HepG2 (cell line): ENCODE results near the gene TEKT5. TPM values are rescaled to one million over a fixed set of nuclear protein-coding genes. Genes with fewer than 3 reads are reported as not detected.

Source experiments
- AGO2 ChIP-seq: fragments of 200-400 bp; formaldehyde crosslinking; optimal IDR thresholded peaks from 2 replicates; pipeline ENCODE3; 2017; ENCODE audit warnings: mild to moderate bottlenecking, low read depth, low read length, moderate library complexity
- ARNT ChIP-seq: fragments of 450-650 bp; IDR thresholded peaks from 2 replicates; pipeline ENCODE4 v1.6.1; 2017
- ELF4 ChIP-seq: sonication (generic); formaldehyde crosslinking; IDR thresholded peaks from 2 replicates; pipeline ENCODE4 v1.5.0; 2020; ENCODE audit warnings: missing genetic modification reagents, mild to moderate bottlenecking, moderate library complexity, borderline replicate concordance
- EZH2 ChIP-seq: conservative IDR thresholded peaks from 2 replicates; pipeline ENCODE4 v1.6.1; 2012; ENCODE audit warnings: mild to moderate bottlenecking, low read depth, low read length, moderate library complexity
- FOXK1 ChIP-seq: sonication (generic); formaldehyde crosslinking; IDR thresholded peaks from 2 replicates; pipeline ENCODE4 v1.4.0; 2020; ENCODE audit warnings: low read depth, missing genetic modification reagents, borderline replicate concordance
- GZF1 ChIP-seq: sonication (generic); formaldehyde crosslinking; IDR thresholded peaks from 2 replicates; pipeline ENCODE4 v1.5.1; 2020; ENCODE audit warnings: mild to moderate bottlenecking, missing genetic modification reagents
- KDM5A ChIP-seq: fragments of 200-600 bp; sonication (generic); IDR thresholded peaks from 2 replicates; pipeline ENCODE4 v1.7.0; 2018; ENCODE audit warnings: antibody characterized with exemption, mild to moderate bottlenecking, low read length, borderline replicate concordance
- KLF13 ChIP-seq: sonication (generic); formaldehyde crosslinking; IDR thresholded peaks from 2 replicates; pipeline ENCODE4 v1.4.0; 2020; ENCODE audit warnings: mild to moderate bottlenecking, missing genetic modification reagents
- MBD4 ChIP-seq: IDR thresholded peaks from 2 replicates; pipeline ENCODE4 v1.6.1; 2012; ENCODE audit warnings: low read length, inconsistent platforms, borderline replicate concordance
- MED1 ChIP-seq: sonication (generic); formaldehyde crosslinking; IDR thresholded peaks from 2 replicates; pipeline ENCODE4 v1.4.0; 2020; ENCODE audit warnings: missing genetic modification reagents
- MXD4 ChIP-seq: IDR thresholded peaks from 2 replicates; pipeline ENCODE4 v1.6.1; 2016; ENCODE audit warnings: mild to moderate bottlenecking, missing biosample characterization, missing genetic modification reagents
- MYC ChIP-seq: sonication (generic); formaldehyde crosslinking; IDR thresholded peaks from 2 replicates; pipeline ENCODE4 v1.9.0; 2021; ENCODE audit warnings: missing genetic modification reagents, borderline replicate concordance
- NR2F1 ChIP-seq, 2 experiments: fragments of 450-650 bp in 1 of 2; formaldehyde crosslinking in 1 of 2; IDR thresholded peaks; 2 replicates each; pipeline versions ENCODE4 v1.5.0 to v1.6.1; 2016 to 2020; ENCODE audit warnings: mild to moderate bottlenecking in 1 of 2, missing compliant biosample characterization in 1 of 2, missing genetic modification reagents in 1 of 2, moderate library complexity in 1 of 2
- ONECUT2 ChIP-seq: sonication (generic); formaldehyde crosslinking; IDR thresholded peaks from 2 replicates; pipeline ENCODE4 v1.4.0; 2020; ENCODE audit warnings: missing genetic modification reagents
- POLR2AphosphoS2 ChIP-seq: IDR thresholded peaks from 2 replicates; pipeline ENCODE4 v1.6.1; 2011; ENCODE audit warnings: low read depth, low read length, improper control_type of control experiment
- SALL2 ChIP-seq: sonication (generic); formaldehyde crosslinking; IDR thresholded peaks from 2 replicates; pipeline ENCODE4 v1.8.1; 2023; ENCODE audit warnings: mild to moderate bottlenecking, missing genetic modification reagents, inconsistent platforms
- SP140L ChIP-seq: sonication (generic); formaldehyde crosslinking; IDR thresholded peaks from 2 replicates; pipeline ENCODE4 v1.4.0; 2020; ENCODE audit warnings: missing genetic modification reagents, borderline replicate concordance
- TCF7 ChIP-seq: sonication (generic); IDR thresholded peaks from 2 replicates; pipeline ENCODE4 v1.6.1; 2016; ENCODE audit warnings: antibody characterized with exemption, low read depth
- TGIF2 ChIP-seq: IDR thresholded peaks from 2 replicates; pipeline ENCODE4 v1.6.1; 2016; ENCODE audit warnings: control low read depth, missing compliant biosample characterization
- ZNF224 ChIP-seq: sonication (generic); formaldehyde crosslinking; IDR thresholded peaks from 2 replicates; pipeline ENCODE4 v1.5.0; 2020; ENCODE audit warnings: mild to moderate bottlenecking, missing genetic modification reagents
- ZNF430 ChIP-seq: sonication (generic); formaldehyde crosslinking; IDR thresholded peaks from 2 replicates; pipeline ENCODE4 v1.9.0; 2021; ENCODE audit warnings: mild to moderate bottlenecking, missing genetic modification reagents
- ZNF570 ChIP-seq: sonication (generic); formaldehyde crosslinking; IDR thresholded peaks from 2 replicates; pipeline ENCODE4 v1.4.0; 2020; ENCODE audit warnings: mild to moderate bottlenecking, missing genetic modification reagents, borderline replicate concordance
- ZNF75D ChIP-seq: sonication (generic); formaldehyde crosslinking; IDR thresholded peaks from 2 replicates; pipeline ENCODE4 v1.8.1; 2023; ENCODE audit warnings: missing genetic modification reagents, mild to moderate bottlenecking, borderline replicate concordance
- ZNF83 ChIP-seq: sonication (generic); formaldehyde crosslinking; IDR thresholded peaks from 2 replicates; pipeline ENCODE4 v1.4.0; 2020; ENCODE audit warnings: missing genetic modification reagents, mild to moderate bottlenecking, borderline replicate concordance
- polyA plus RNA-seq, 8 experiments: library from polyadenylated mRNA; depleted of rRNA in 3 of 8; stranded (reverse) in 7 of 8; unstranded in 1 of 8; fragments of >200 nt; fragmentation: Illumina TruSeq in 4 of 8; extraction: Trizol in 4 of 8; gene quantifications; 2 replicates each; pipeline versions ENCODE4 v1.2.1 to v1.2.3, GENCODE V29; 2011 to 2016; ENCODE audit warnings: low read depth in 4 of 8, missing spikeins in 1 of 8, mixed read lengths in 1 of 8; ENCODE audit not compliant: insufficient read depth in 1 of 8
- total RNA-seq, 5 experiments: library from RNA; depleted of rRNA; stranded (reverse); fragments of >200 nt; fragmentation: Illumina TruSeq; extraction: Trizol; gene quantifications; 2 replicates each; pipeline ENCODE4 v1.2.3, GENCODE V29; 2016; ENCODE audit warnings: low read depth in 1 of 5
- TF ChIP-seq, protein P1 (sequence below): conservative IDR thresholded peaks from 2 replicates; pipeline ENCODE4 v1.6.1; 2018; ENCODE audit warnings: missing genetic modification reagents
- TF ChIP-seq, protein P2 (sequence below): sonication (generic); formaldehyde crosslinking; IDR thresholded peaks from 2 replicates; pipeline ENCODE4 v1.4.0; 2020; ENCODE audit warnings: mild to moderate bottlenecking, low read depth, missing genetic modification reagents
- TF ChIP-seq, protein P3 (sequence below): sonication (generic); formaldehyde crosslinking; IDR thresholded peaks from 2 replicates; pipeline ENCODE4 v1.8.0; 2023; ENCODE audit warnings: mild to moderate bottlenecking, missing genetic modification reagents
- TF ChIP-seq, protein P4 (sequence below): IDR thresholded peaks from 2 replicates; pipeline ENCODE4 v1.6.1; 2016; ENCODE audit warnings: missing biosample characterization, missing genetic modification reagents, low read depth

Gene TEKT5
- total and polyA plus RNA-seq, 2 of the 13 experiments (the other 11 are each of a cell fraction or from before 2014, with no cell fraction given): 0.16 TPM; not detected in 1

DNA sequence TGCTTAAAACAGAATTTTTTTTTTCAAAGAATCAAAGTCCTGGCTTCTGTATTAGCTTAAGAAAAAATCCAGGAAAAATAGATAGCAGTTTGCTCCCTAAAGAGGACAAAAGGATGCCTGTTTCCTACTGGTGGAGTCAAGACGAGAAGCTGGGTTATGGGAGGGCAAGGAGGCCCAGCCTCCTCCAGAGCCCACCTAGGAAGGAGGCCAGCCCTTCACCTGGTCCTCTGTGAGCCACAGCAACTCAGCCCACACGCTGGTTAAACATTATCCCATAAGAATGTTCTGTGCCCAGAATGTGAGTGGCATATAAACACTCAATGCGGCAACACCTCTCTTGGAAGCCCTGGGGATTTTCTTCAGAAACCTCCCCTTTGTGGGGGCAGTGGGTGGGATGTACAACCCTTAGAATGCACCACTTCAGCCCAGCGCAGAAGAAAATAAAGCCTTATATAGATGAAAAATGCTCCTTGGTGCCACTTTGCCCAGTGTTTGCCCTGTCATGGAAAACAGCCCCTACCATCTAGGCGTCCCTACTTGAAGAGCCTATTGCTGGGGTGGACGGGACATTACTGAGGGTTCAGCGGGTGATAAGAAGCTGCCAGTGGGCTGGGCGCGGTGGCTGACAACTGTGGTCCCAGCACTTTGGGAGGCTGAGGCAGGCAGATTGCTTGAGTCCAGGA, 48.0 kb downstream of the TEKT5 start (continued):
- TF ChIP-seq, protein P1, sequence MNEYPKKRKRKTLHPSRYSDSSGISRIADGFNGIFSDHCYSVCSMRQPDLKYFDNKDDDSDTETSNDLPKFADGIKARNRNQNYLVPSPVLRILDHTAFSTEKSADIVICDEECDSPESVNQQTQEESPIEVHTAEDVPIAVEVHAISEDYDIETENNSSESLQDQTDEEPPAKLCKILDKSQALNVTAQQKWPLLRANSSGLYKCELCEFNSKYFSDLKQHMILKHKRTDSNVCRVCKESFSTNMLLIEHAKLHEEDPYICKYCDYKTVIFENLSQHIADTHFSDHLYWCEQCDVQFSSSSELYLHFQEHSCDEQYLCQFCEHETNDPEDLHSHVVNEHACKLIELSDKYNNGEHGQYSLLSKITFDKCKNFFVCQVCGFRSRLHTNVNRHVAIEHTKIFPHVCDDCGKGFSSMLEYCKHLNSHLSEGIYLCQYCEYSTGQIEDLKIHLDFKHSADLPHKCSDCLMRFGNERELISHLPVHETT (CRISPR knock-in tag): no peak
- TF ChIP-seq AGO2 (no peak), ZNF430 (peak; percentile 43; the same call in 1 of the 2 replicates), ZNF570 (CRISPR knock-in tag) (no peak), KLF13 (CRISPR knock-in tag) (no peak), EZH2 (no peak), MXD4 (CRISPR knock-in tag) (no peak), SALL2 (CRISPR knock-in tag) (no peak), TCF7 (no peak; the same call in 1 of the 2 replicates), MED1 (CRISPR knock-in tag) (peak; percentile 55), NR2F1 (CRISPR knock-in tag; IDR thresholded peaks at IDR 0.05) (no peak), ZNF75D (no peak), POLR2AphosphoS2 (no peak), FOXK1 (CRISPR knock-in tag) (peak; percentile 47; the same call in 1 of the 2 replicates), TGIF2 (CRISPR knock-in tag) (no peak), MBD4 (no peak), ONECUT2 (no peak), SP140L (no peak), MYC (CRISPR knock-in tag) (no peak), ARNT (no peak), KDM5A (no peak), ELF4 (CRISPR knock-in tag) (no peak), ZNF83 (CRISPR knock-in tag) (no peak), ZNF224 (CRISPR knock-in tag) (no peak), GZF1 (CRISPR knock-in tag) (0 out of 2 replicates have a peak, but pooled peaks have one; percentile 80)
- TF ChIP-seq, protein P2, sequence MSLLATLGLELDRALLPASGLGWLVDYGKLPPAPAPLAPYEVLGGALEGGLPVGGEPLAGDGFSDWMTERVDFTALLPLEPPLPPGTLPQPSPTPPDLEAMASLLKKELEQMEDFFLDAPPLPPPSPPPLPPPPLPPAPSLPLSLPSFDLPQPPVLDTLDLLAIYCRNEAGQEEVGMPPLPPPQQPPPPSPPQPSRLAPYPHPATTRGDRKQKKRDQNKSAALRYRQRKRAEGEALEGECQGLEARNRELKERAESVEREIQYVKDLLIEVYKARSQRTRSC: no peak
- TF ChIP-seq, protein P3, sequence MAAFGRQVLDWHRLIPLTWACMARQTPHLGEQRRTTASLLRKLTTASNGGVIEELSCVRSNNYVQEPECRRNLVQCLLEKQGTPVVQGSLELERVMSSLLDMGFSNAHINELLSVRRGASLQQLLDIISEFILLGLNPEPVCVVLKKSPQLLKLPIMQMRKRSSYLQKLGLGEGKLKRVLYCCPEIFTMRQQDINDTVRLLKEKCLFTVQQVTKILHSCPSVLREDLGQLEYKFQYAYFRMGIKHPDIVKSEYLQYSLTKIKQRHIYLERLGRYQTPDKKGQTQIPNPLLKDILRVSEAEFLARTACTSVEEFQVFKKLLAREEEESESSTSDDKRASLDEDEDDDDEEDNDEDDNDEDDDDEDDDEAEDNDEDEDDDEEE (CRISPR knock-in tag): no peak
- TF ChIP-seq, protein P4, sequence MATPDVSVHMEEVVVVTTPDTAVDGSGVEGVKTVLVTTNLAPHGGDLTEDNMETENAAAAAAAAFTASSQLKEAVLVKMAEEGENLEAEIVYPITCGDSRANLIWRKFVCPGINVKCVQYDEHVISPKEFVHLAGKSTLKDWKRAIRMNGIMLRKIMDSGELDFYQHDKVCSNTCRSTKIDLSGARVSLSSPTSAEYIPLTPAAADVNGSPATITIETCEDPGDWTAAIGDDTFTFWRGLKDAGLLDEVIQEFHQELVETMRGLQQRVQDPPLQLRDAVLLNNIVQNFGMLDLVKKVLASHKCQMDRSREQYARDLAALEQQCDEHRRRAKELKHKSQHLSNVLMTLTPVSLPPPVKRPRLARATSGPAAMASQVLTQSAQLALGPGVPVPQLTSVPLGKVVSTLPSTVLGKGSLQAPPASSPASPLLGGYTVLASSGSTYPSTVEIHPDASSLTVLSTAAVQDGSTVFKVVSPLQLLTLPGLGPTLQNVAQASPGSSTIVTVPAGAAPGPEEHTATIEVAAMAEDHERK (CRISPR knock-in tag): no peak
